Endodermal cell (in vitro differentiated cells): Measurements from ENCODE around the gene R3HDM4. TPM values are rescaled to one million over a fixed set of nuclear protein-coding genes. Genes with fewer than 3 reads are reported as not detected.

Experiments
- DNase-seq: peaks from one replicate; pipeline ENCODE4 v3.0.0-alpha.2; 2017
- H3K27ac ChIP-seq: 2 replicates; pipeline ENCODE4 v1.5.1; 2013; ENCODE audit warnings: mild to moderate bottlenecking, low read depth, low read length, moderate library complexity
- H3K27me3 ChIP-seq: 2 replicates; pipeline ENCODE4 v1.6.1; 2013; ENCODE audit warnings: mild to moderate bottlenecking, low read length, moderate library complexity; ENCODE audit not compliant: insufficient read depth, control insufficient read depth, poor library complexity, severe bottlenecking
- H3K36me3 ChIP-seq: 2 replicates; pipeline ENCODE4 v1.7.0; 2013; ENCODE audit warnings: mild to moderate bottlenecking, low read length, moderate library complexity; ENCODE audit not compliant: control insufficient read depth, insufficient read depth
- H3K4me1 ChIP-seq: one replicate; pipeline ENCODE4 v1.7.0; 2013; ENCODE audit warnings: low read length; ENCODE audit not compliant: control insufficient read depth, insufficient read depth
- H3K4me3 ChIP-seq: 2 replicates; pipeline ENCODE4 v1.5.1; 2013; ENCODE audit warnings: mild to moderate bottlenecking, low read length, moderate library complexity
- H3K9ac ChIP-seq: 2 replicates; pipeline ENCODE4 v1.6.1; 2013; ENCODE audit warnings: mild to moderate bottlenecking, low read length, moderate library complexity; ENCODE audit not compliant: poor library complexity, severe bottlenecking; ENCODE audit errors: extremely low read depth
- H3K9me3 ChIP-seq: 2 replicates; pipeline ENCODE4 v1.6.1; 2013; ENCODE audit warnings: mild to moderate bottlenecking, low read length, moderate library complexity; ENCODE audit not compliant: control insufficient read depth
- H3K27ac Mint-ChIP-seq: 2 replicates; pipeline ENCODE4 v1.8.0; 2020; ENCODE audit warnings: mixed read lengths
- H3K27me3 Mint-ChIP-seq: 2 replicates; pipeline ENCODE4 v1.8.0; 2021; ENCODE audit warnings: mild to moderate bottlenecking, mixed read lengths; ENCODE audit not compliant: insufficient read depth
- H3K36me3 Mint-ChIP-seq: 2 replicates; pipeline ENCODE4 v1.8.0; 2020; ENCODE audit warnings: low read depth, mixed read lengths
- H3K4me1 Mint-ChIP-seq: 2 replicates; pipeline ENCODE4 v1.8.0; 2020; ENCODE audit warnings: mixed read lengths
- H3K4me3 Mint-ChIP-seq: 2 replicates; pipeline ENCODE4 v1.8.0; 2020; ENCODE audit warnings: mild to moderate bottlenecking, moderate library complexity, mixed read lengths
- H3K9me3 Mint-ChIP-seq: 2 replicates; pipeline ENCODE4 v1.8.0; 2020; ENCODE audit warnings: mild to moderate bottlenecking, mixed read lengths
- WGBS, 2 experiments: methylation state at CpG; one replicate each; pipeline versions ENCODE4 v1.1.5 to v1.1.7; 2013; ENCODE audit warnings: missing lambda C conversion rate in 2 of 2, mixed read lengths in 1 of 2; ENCODE audit not compliant: insufficient coverage in 1 of 2, insufficient read length in 1 of 2; 5-methylcytosine and 5-hydroxymethylcytosine counted together
- total RNA-seq, 2 donors: library from RNA; stranded (reverse); fragmentation: NEBNext Ultra II Directional in 1 of 2; extraction: Animal tissue kit (Norgen Biotek cat#: 25700) in 1 of 2; gene quantifications; 2 replicates in 1 of 2; 3 replicates in 1 of 2; pipeline ENCODE4 v1.2.1, GENCODE V29; 2021
- TF ChIP-seq, protein P1 (sequence below): fragments of 200-600 bp; sonication (generic); conservative IDR thresholded peaks from 2 replicates; pipeline ENCODE4 v1.5.0; 2021; ENCODE audit warnings: antibody characterized with exemption, mild to moderate bottlenecking

R3HDM4 gene
- total RNA-seq, 2 donors from 2014 or later = 61.1 to 64.7 TPM

DNA sequence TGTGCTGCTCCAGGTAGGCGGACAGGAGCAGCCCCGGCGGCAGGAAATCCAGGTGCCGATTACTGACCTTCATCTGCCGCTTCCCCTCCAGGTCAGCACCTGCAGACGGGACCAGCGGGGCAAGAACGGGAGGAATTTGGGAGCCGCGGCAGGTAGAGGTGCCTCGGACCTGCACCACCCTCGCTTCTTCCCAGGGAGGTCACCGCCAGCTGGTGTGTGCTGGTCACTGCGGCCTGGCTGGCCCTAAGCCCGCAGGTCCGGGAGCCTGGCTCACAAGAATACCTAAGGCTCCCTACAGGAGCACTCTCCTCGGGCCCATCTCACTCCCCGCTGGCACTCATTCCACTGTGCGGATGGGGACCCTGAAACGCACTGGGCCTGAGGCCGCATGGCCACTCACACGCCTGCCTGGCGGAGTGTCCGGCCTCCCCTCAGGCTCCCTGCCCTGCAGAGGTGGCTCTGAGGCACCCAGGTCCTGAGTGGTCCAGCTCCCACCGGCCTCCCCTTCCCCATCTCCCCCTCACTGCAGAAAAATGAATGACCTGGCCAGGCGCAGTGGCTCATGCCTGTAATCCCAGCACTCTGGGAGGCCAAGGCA lies 15.5 kb downstream of the R3HDM4 start:
- Histone ChIP-seq H3K4me1 (no peaks in the 10 kb centered on the region), H3K9ac (no peak overlapping the region), H3K9me3 (no peaks in the 10 kb centered on the region), H3K27me3 (no peaks in the 10 kb centered on the region), H3K4me3 (no peak overlapping the region), H3K36me3 (peaks cover 15% of the 10 kb centered on the region), H3K27ac (no peak overlapping the region)
- DNase-seq = peak; percentile 85
- no peaks in the 10 kb centered on the region for H3K9me3 Mint-ChIP-seq
- no peak overlapping the region for H3K4me3 Mint-ChIP-seq
- H3K36me3 Mint-ChIP-seq = peaks cover 21% of the 10 kb centered on the region
- H3K27me3 Mint-ChIP-seq = no peaks in the 10 kb centered on the region
- WGBS, 2 experiments = 89 to 95% methylated on average over 10 to 26 of the region's 26 CpGs
- TF ChIP-seq, protein P1, sequence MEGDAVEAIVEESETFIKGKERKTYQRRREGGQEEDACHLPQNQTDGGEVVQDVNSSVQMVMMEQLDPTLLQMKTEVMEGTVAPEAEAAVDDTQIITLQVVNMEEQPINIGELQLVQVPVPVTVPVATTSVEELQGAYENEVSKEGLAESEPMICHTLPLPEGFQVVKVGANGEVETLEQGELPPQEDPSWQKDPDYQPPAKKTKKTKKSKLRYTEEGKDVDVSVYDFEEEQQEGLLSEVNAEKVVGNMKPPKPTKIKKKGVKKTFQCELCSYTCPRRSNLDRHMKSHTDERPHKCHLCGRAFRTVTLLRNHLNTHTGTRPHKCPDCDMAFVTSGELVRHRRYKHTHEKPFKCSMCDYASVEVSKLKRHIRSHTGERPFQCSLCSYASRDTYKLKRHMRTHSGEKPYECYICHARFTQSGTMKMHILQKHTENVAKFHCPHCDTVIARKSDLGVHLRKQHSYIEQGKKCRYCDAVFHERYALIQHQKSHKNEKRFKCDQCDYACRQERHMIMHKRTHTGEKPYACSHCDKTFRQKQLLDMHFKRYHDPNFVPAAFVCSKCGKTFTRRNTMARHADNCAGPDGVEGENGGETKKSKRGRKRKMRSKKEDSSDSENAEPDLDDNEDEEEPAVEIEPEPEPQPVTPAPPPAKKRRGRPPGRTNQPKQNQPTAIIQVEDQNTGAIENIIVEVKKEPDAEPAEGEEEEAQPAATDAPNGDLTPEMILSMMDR = peak; percentile 59
- H3K27ac Mint-ChIP-seq = peak overlapping the region; percentile 35
- peaks cover 2% of the 10 kb centered on the region for H3K4me1 Mint-ChIP-seq

DNA sequence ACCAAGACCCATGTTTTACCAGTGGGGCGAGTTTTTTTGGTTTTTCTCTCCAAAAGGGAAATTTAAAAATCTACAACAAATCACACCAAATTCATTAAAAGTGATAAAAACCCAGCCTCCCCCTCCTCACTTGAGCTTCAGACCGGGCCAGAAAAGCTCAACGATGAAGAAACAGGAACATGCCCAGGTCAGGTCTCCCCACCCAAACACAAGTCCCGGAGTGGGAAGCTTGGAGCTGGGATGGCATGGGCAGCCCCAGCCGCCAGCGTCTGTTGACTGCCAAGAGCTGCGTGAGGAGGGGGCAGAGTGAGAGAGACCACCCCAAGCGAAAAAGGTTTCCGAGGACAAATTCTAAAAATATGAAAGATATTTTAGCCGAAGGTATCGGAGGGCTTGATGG lies 16.0 kb downstream of the R3HDM4 start:
- H3K36me3 ChIP-seq = peaks cover 10% of the 10 kb centered on the region
- WGBS, 2 experiments = 89 to 100% methylated on average over 3 to 11 of the region's 11 CpGs
- no peaks in the 10 kb centered on the region for H3K27me3 Mint-ChIP-seq
- H3K27ac Mint-ChIP-seq = no peak overlapping the region
- no peaks in the 10 kb centered on the region for H3K4me1 ChIP-seq
- no peak for DNase-seq
- H3K27ac ChIP-seq = no peak overlapping the region
- no peaks in the 10 kb centered on the region for H3K9me3 Mint-ChIP-seq
- H3K4me1 Mint-ChIP-seq = peaks cover 2% of the 10 kb centered on the region
- H3K36me3 Mint-ChIP-seq = peaks cover 19% of the 10 kb centered on the region
- no peaks in the 10 kb centered on the region for H3K27me3 ChIP-seq
- no peak overlapping the region for H3K9ac ChIP-seq
- TF ChIP-seq, protein P1 = no peak
- no peak overlapping the region for H3K4me3 ChIP-seq
- no peak overlapping the region for H3K4me3 Mint-ChIP-seq
- no peaks in the 10 kb centered on the region for H3K9me3 ChIP-seq

DNA sequence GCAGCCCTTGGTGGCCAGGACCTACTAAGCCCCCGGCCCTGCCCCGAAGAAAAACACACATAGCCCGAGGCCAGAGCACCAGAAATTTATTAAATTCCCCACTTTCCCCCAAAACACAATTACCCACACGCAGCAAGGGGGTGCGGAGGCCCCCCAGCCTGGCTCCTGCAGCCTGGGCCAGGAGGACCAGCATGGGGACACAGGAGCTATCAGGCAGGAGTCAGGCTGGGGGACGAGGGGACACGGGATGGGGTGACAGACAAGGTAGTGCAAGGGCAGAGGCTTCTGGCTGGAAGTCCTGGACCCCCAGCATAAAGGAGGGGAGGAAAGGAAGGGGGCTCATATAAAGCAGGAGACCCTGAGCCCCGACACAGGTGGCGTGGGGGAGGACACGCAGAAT lies 16.6 kb downstream of the R3HDM4 start:
- DNase-seq = no peak
- H3K27me3 ChIP-seq = no peaks in the 10 kb centered on the region
- TF ChIP-seq, protein P1 = no peak
- H3K9me3 ChIP-seq = no peaks in the 10 kb centered on the region
- H3K4me1 Mint-ChIP-seq = peaks cover 2% of the 10 kb centered on the region
- peaks cover 17% of the 10 kb centered on the region for H3K36me3 Mint-ChIP-seq
- no peaks in the 10 kb centered on the region for H3K9me3 Mint-ChIP-seq
- H3K4me1 ChIP-seq = no peaks in the 10 kb centered on the region
- no peak overlapping the region for H3K4me3 Mint-ChIP-seq
- no peak overlapping the region for H3K27ac ChIP-seq
- no peaks in the 10 kb centered on the region for H3K27me3 Mint-ChIP-seq
- peaks cover 8% of the 10 kb centered on the region for H3K36me3 ChIP-seq
- 93 to 100% methylated on average over 1 to 10 of the region's 10 CpGs for WGBS, 2 experiments
- H3K9ac ChIP-seq = no peak overlapping the region
- no peak overlapping the region for H3K4me3 ChIP-seq
- no peak overlapping the region for H3K27ac Mint-ChIP-seq
